HUES6 (cell line): ENCODE data around the gene OARD1.

Experiments
- H3K27ac ChIP-seq: 2 replicates; pipeline ENCODE4 v1.7.0; 2013; ENCODE audit warnings: low read depth, mild to moderate bottlenecking, low read length, inconsistent platforms
- H3K27me3 ChIP-seq: 2 replicates; pipeline ENCODE4 v1.6.1; 2013; ENCODE audit warnings: low read length; ENCODE audit not compliant: control insufficient read depth, insufficient read depth
- H3K36me3 ChIP-seq: 2 replicates; pipeline ENCODE4 v1.6.1; 2013; ENCODE audit warnings: low read length; ENCODE audit not compliant: control insufficient read depth, insufficient read depth
- H3K4me1 ChIP-seq: 2 replicates; pipeline ENCODE4 v1.6.1; 2013; ENCODE audit warnings: low read length; ENCODE audit not compliant: control insufficient read depth, insufficient read depth
- H3K4me3 ChIP-seq: 2 replicates; pipeline ENCODE4 v1.5.1; 2013; ENCODE audit warnings: low read depth, low read length
- H3K9ac ChIP-seq: one replicate; pipeline ENCODE4 v1.6.1; 2013; ENCODE audit warnings: mild to moderate bottlenecking, low read length
- H3K9me3 ChIP-seq: 2 replicates; pipeline ENCODE4 v1.6.1; 2013; ENCODE audit warnings: low read depth, low read length; ENCODE audit not compliant: control insufficient read depth, insufficient read depth

OARD1 gene

DNA sequence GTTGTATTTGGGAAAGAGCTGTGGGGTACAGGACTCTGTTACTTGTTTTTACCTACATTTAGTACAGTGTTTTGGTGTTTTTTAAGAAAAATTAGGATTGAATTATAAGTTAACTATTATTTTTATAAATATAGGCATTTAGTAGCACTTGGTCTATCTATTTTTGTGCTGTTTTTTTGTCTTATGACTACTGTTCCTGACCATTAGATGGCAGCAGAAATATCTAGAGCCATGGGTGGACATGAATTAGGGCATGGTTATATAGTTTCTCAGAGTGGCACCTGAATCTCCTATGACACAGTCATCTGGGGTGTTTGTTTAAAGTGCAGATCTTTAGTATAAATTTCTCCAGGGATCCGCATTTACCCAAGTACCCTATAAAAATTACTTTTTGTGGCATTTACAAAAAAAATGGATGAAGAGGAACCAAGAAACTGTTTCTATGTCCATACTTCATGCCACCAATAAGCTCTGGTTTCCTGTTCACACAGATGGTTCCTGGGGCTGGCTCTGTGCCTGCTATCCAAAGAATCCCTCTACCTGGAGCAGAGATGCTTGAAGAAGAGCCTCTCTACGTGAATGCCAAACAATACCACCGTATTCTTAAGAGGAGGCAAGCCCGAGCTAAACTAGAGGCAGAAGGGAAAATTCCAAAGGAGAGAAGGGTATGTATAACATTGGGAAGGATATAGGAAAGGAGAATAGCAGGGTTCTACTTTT is 20.4 kb upstream of the OARD1 start:
- H3K4me1 ChIP-seq, result no peaks in the 10 kb centered on the region

DNA sequence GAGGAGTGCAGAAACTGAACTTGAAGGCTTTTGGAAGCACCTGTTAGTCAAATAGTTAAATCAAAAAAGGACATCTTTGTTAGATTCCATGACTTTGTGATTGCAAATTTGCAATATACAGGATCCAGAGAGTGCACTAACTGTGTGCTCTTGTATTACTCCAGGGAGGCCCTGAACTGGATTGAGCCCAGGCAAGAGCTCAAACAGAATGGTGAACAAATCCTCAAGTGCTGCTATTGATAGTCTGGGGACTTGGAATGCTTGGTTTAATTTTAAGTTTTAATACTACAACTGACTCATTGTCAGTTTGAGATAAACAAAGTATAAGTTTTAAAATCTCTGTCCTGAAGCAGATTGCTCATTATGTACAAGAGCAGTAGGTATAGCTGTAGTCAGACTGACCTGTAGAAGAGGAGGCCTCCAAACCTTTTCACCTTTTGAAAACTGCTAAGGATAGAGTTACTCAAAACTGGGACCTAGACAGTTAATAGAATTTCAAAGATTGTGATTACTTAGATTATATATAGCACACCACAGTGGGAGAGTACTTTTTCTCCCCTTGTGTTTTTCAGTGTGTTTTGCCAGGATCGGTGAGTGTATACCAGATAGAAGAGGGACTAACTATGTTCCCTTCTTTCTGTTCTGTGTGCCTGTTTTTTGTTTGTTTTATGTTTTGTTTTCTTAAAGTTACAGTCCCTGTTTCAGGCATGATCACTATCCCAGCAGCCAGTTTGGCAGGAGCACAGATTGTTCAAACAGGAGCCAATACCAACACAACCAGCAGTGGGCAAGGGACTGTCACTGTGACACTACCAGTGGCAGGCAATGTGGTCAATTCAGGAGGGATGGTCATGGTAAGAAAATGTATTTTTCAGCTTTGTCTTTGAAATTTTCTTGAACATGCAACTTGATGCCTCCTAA is 18.9 kb upstream of the OARD1 start:
- Histone ChIP-seq H3K36me3 (peaks cover 95% of the 10 kb centered on the region), H3K27ac (no peak overlapping the region), H3K9ac (no peak overlapping the region), H3K9me3 (no peaks in the 10 kb centered on the region), H3K4me1 (no peaks in the 10 kb centered on the region), H3K4me3 (no peak overlapping the region), H3K27me3 (no peaks in the 10 kb centered on the region)

More for the DNA sequence above, 20.4 kb upstream of the OARD1 start:
- Histone ChIP-seq H3K27me3 (no peaks in the 10 kb centered on the region), H3K9me3 (no peaks in the 10 kb centered on the region), H3K36me3 (peaks cover 95% of the 10 kb centered on the region), H3K27ac (no peak overlapping the region), H3K4me3 (no peak overlapping the region), H3K9ac (no peak overlapping the region)

DNA sequence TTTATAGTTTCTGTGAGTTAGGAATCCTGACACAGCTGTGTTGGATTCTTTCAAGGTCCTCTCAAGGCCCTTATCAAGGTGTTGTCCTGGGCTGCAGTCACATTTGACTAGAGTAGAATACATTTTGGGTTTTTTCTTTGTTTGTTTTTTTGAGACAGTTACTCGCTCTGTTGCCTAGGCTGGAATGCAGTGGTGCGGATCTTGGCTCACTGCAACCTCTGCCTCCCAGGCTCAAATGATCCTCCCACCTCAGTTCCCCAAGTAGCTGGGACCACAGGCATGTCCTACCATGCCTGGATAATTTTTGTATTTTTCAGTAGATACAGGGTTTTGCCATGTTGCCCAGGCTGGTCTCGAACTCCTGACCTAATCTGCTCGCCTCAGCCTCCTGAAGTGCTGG is 16.3 kb upstream of the OARD1 start:
- H3K9ac ChIP-seq, result no peak overlapping the region
- no peaks in the 10 kb centered on the region for H3K27me3 ChIP-seq
- no peaks in the 10 kb centered on the region for H3K4me1 ChIP-seq
- H3K9me3 ChIP-seq, result no peaks in the 10 kb centered on the region
- H3K4me3 ChIP-seq, result no peak overlapping the region
- H3K36me3 ChIP-seq, result peaks cover 95% of the 10 kb centered on the region
- H3K27ac ChIP-seq, result no peak overlapping the region

DNA sequence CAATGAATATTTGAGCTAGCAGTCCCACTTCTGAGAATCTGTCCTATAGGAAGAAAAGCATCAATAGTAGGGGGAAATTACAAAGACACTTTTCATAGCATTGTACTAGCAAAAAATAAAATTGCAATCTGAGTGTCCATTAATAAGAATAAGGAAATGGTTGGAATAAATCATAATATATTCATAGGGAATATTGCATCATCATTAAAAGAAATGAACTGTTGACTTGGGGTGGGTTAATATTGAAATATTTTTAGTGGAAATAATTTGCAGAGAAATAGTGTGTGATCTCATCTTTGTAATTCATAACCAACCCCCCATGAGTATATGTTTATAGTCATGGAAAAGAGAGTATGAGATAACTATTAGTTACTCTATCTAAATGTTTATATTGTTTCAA is 13.0 kb upstream of the OARD1 start:
- Histone ChIP-seq H3K36me3 (peaks cover 92% of the 10 kb centered on the region), H3K9ac (no peak overlapping the region), H3K27ac (no peak overlapping the region), H3K4me3 (no peak overlapping the region), H3K9me3 (no peaks in the 10 kb centered on the region), H3K27me3 (no peaks in the 10 kb centered on the region), H3K4me1 (no peaks in the 10 kb centered on the region)

DNA sequence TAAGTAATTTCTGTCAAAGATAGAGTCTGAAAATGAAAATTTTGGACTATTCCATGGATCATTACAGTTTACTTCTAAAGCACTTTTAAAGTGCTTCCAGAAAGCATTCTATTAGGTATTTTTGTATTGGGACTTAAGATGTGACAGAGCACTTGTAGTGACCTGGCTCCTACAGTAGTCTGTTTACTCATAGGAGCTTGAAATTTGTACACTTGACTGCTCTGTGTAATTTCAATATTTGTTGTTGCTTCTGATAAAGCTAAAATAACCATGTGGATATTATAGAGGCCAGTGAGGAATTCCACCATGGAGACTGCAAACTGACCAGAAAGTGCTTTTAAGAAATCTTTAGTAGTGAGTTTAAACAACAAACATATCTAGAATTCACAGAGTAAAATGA is 10.9 kb upstream of the OARD1 start:
- Histone ChIP-seq H3K27me3 (no peaks in the 10 kb centered on the region), H3K9me3 (no peaks in the 10 kb centered on the region), H3K9ac (no peak overlapping the region), H3K27ac (no peak overlapping the region), H3K36me3 (peaks cover 94% of the 10 kb centered on the region), H3K4me3 (no peak overlapping the region), H3K4me1 (no peaks in the 10 kb centered on the region)

DNA sequence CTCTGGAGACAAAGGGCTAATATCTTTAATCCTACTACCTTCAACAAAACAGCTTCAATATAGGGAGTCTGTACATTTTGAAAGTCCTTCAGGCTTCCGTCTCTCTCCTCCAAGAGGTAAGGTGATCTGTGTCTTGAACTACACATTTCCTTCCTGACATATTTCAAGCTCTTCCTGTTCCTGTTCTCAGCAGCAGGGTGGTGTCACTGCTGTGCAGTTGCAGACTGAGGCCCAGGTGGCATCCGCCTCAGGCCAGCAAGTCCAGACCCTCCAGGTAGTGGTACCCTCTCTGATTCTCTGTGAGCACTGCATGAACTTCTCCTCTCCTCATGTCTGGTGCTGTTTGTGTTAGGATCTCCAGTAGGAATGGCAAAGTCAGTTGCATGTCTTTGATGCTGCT is 8.5 kb upstream of the OARD1 start:
- Histone ChIP-seq H3K4me1 (peaks cover 3% of the 10 kb centered on the region; the same call in 1 of the 2 replicates), H3K27ac (no peak overlapping the region), H3K36me3 (peaks cover 75% of the 10 kb centered on the region), H3K9ac (no peak overlapping the region), H3K9me3 (no peaks in the 10 kb centered on the region), H3K27me3 (no peaks in the 10 kb centered on the region), H3K4me3 (no peak overlapping the region)

DNA sequence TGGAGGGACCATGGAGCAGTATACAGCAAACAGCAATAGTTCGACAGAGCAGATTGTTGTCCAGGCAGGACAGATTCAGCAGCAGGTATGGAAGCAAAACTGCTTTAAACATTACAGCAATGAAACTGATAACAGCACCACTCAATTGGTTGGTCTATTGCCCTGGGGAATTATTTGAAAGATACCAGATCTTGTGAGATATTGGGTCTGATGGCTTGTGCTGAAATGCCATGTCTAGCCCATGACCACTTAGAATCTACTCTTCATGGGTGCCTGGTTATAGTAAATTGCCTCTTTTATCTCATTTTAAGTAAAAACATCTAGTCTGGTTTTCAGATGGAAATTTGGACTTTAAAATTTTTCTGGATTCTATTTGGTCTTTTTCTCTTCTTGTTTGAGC is 6.9 kb upstream of the OARD1 start:
- H3K4me3 ChIP-seq, result no peak overlapping the region
- no peak overlapping the region for H3K27ac ChIP-seq

DNA sequence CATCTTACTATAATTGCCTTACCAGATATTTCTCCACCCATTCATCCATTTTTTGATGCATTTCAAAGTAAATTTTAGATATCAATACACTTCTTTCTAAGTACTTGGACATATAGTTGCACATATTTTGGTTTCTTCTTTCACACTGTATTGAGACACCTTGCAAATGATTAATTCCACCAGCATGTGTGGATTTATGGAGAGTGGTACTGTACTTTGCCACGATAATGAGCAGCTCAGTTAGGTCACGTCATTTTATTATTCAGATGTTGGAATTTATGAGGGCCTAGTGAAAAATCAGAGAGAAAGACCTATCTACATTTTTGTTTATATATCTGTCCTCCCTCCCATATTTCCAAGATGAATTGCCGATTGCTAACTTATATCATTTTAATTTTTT is 5.9 kb upstream of the OARD1 start:
- Histone ChIP-seq H3K4me3 (no peak overlapping the region), H3K27me3 (no peaks in the 10 kb centered on the region), H3K9ac (no peak overlapping the region), H3K36me3 (peaks cover 53% of the 10 kb centered on the region), H3K9me3 (no peaks in the 10 kb centered on the region), H3K27ac (no peak overlapping the region), H3K4me1 (peaks cover 13% of the 10 kb centered on the region; the same call in 1 of the 2 replicates)

More for the DNA sequence above, 6.9 kb upstream of the OARD1 start:
- Histone ChIP-seq H3K27me3 (no peaks in the 10 kb centered on the region), H3K4me1 (peaks cover 13% of the 10 kb centered on the region; the same call in 1 of the 2 replicates), H3K36me3 (peaks cover 63% of the 10 kb centered on the region), H3K9me3 (no peaks in the 10 kb centered on the region), H3K9ac (no peak overlapping the region)

DNA sequence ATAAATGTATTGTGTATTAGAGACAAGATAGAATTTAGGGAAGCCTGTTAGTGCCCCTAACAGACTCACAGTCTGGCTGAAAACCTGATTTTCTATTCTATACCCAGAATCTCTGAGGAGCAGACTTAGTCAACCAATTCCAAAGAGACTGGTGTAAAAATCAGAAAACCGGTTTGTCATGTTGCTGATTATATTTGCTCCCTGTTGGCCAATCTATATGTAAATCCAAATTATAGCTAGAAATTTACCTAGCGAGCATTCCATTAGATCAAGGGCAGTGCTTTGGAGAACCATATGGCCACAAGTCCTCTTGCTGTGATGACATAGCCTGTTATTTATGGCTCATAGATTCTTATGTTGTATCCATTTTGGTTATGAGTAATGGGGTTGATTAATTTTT is 5.4 kb upstream of the OARD1 start:
- H3K36me3 ChIP-seq, result peaks cover 47% of the 10 kb centered on the region
- no peaks in the 10 kb centered on the region for H3K9me3 ChIP-seq
- no peak overlapping the region for H3K27ac ChIP-seq
- no peaks in the 10 kb centered on the region for H3K27me3 ChIP-seq
- H3K4me1 ChIP-seq, result peaks cover 13% of the 10 kb centered on the region; the same call in 1 of the 2 replicates
- H3K4me3 ChIP-seq, result no peak overlapping the region
- no peak overlapping the region for H3K9ac ChIP-seq

DNA sequence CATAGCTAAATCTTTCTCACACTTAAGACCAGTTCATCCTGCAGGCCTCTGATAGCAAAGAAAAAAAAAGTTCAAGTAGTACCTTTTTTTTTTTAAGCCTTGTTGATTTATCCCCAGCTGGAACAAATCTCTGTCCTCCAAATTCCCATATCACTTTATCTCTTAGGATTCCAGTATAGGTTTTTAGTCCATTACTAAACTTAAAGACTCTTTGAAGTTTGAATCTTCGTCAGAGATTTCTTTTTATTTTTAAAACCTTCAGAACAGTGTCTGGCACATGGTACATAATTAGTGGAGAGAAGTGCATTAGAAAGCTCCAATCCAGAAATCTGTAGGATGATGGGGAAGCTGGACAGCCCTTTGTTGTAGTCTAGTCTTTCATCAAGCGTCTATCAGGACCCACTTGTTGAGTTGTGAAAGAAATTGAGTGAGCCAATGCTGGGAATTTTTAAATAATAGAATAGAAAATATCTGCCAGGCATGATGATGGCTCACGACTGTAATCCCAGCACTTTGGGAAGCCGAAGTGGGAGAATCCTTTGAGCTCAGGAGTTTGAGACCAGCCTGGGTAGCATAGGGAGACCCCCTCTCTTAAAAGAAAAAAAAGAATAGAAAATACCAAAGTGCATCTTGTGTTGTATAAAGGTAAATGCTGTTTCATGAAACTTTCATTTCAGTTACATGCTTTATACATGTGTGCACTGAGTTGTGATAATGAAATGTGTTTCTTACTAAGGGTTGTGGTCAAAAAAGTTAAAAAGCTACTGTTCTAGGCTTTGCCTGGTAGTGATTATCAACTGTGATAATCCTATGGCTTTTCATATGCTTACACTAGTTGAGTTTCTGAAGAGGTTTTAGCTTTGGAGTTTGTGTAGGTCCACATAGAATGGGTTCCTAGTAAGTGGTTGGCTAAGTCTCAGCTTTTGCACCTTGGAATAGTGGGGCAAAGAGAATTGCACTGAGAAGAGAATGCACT is 3.8 kb upstream of the OARD1 start:
- H3K4me3 ChIP-seq, result no peak overlapping the region
- no peak overlapping the region for H3K9ac ChIP-seq
- H3K9me3 ChIP-seq, result no peaks in the 10 kb centered on the region
- no peaks in the 10 kb centered on the region for H3K27me3 ChIP-seq
- H3K27ac ChIP-seq, result no peak overlapping the region
- peaks cover 35% of the 10 kb centered on the region for H3K36me3 ChIP-seq
- H3K4me1 ChIP-seq, result peaks cover 17% of the 10 kb centered on the region
